HG03097 (cell line): ENCODE measurements around the gene NCK2.

Experiments
- ATAC-seq: cut with Tn5 transposase; IDR thresholded peaks from one replicate; pipeline ENCODE4 v1.9.1; 2021; ENCODE audit not compliant: unreplicated experiment, low FRiP score

NCK2 gene

GRCh38 chr2:105734762-105735538 lies 9.8 kb upstream of the NCK2 start:
- no peak for ATAC-seq

- no peak for ATAC-seq
Observed at GRCh38 chr2:105736145-105736544, 8.6 kb upstream of the NCK2 start.

- no peak for ATAC-seq
Observed at GRCh38 chr2:105737980-105738657, 6.6 kb upstream of the NCK2 start.

- peak; percentile 49 for ATAC-seq
Observed at GRCh38 chr2:105738658-105739241, 6.0 kb upstream of the NCK2 start.

GRCh38 chr2:105739426-105739825 lies 5.3 kb upstream of the NCK2 start:
- no peak for ATAC-seq

- ATAC-seq = no peak
Observed at GRCh38 chr2:105739944-105740530, 4.7 kb upstream of the NCK2 start.

GRCh38 chr2:105741174-105741573 lies 3.5 kb upstream of the NCK2 start:
- no peak for ATAC-seq

GRCh38 chr2:105741617-105742016 lies 3.1 kb upstream of the NCK2 start:
- ATAC-seq = no peak

GRCh38 chr2:105744091-105744908 lies 412 bp upstream of the NCK2 start:
- peak; percentile 63 for ATAC-seq

- ATAC-seq = peak; percentile 58
Observed at GRCh38 chr2:105746177-105747080, 1.7 kb downstream of the NCK2 start.

GRCh38 chr2:105747254-105747894 lies 2.7 kb downstream of the NCK2 start:
- no peak for ATAC-seq

GRCh38 chr2:105747991-105748390 lies 3.3 kb downstream of the NCK2 start:
- ATAC-seq = no peak

GRCh38 chr2:105748566-105748965 lies 3.9 kb downstream of the NCK2 start:
- ATAC-seq = no peak

GRCh38 chr2:105749583-105750400 lies 5.1 kb downstream of the NCK2 start:
- no peak for ATAC-seq

- no peak for ATAC-seq
Observed at GRCh38 chr2:105750735-105751134, 6.0 kb downstream of the NCK2 start.

GRCh38 chr2:105751272-105751671 lies 6.6 kb downstream of the NCK2 start:
- ATAC-seq = no peak

GRCh38 chr2:105752691-105753358 lies 8.1 kb downstream of the NCK2 start:
- no peak for ATAC-seq

- no peak for ATAC-seq
Observed at GRCh38 chr2:105753380-105753779, 8.7 kb downstream of the NCK2 start.
